Stimulated activated CD8-positive, alpha-beta memory T cell treated with anti-CD3 and anti-CD28 coated beads, Interleukin-15, amount 100 ng/mL, for 4 hours (primary cell): ENCODE measurements around the gene SUGP1.
"Not testable (repeated sequence)": the region's sequence is repeated elsewhere in the genome, so short reads cannot be mapped to it uniquely, and the experiment has no call there.

Source experiments
- DNase-seq, 2 donors: peaks; one replicate each; pipeline ENCODE4 v3.0.0-alpha.2; 2020; ENCODE audit warnings: low read depth in 2 of 2

The SUGP1 gene

GRCh38 chr19:19320361-19321140 lies at the start of gene SUGP1, which contains the start of gene MAU2:
Gene SUGP1, minus strand, starts transcription at chr19:19320509. Its CDS starts 13 bp downstream, at chr19:19320496.
Gene MAU2, plus strand, starts transcription at chr19:19320829. Its CDS starts 31 bp downstream, at chr19:19320860.
- peak; percentile 75 to 78 for DNase-seq

GRCh38 chr19:19368087-19368486 lies 47.8 kb upstream of the SUGP1 start:
- no peak for DNase-seq

- DNase-seq: peak; percentile 36 to 49
Measured at GRCh38 chr19:19366434-19367396, 46.4 kb upstream of the SUGP1 start.

DNA sequence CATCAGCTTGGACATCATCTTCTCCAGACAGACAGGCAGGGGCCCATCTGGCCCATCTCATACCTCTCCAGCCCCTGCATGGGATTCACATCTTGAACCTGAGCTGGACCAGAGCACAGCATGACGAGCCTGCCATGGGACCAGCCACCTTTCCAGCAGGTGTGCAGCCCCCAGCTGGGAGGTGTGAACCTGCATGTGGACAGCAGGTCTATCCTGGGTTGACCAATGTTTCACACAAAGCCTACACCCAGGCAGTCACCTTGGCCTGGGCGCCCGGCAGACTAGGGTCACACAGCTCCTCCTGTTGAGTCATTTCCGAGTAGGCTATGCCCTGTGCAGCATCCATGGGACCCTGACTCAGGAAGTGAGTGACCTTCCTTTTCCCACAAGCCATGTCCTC lies 41.8 kb upstream of the SUGP1 start:
- no peak for DNase-seq

- peak; percentile 19 to 37 for DNase-seq
Measured at GRCh38 chr19:19361075-19361594, 40.8 kb upstream of the SUGP1 start.

GRCh38 chr19:19356901-19357566 lies 36.7 kb upstream of the SUGP1 start:
- no peak for DNase-seq

DNA sequence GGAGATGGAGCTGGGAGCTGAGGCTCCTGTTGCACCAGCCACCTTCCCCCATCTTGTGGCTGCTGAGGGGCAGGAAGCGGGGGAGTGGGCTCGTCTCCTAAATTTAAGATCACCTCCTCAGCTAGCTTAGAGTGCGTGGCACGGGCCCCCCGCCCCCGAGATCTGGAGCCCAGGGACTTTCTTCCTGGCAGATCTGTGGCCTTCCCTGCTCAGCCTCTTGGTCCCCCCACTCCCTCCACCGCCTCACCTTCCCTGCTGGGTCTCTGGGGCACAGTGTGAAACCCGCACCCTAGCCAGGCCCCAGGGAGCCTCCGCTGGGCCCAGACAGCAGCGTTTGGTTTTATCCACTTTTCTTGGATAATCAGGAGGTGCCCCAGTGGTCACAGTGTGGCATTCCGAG lies 36.2 kb upstream of the SUGP1 start:
- no peak for DNase-seq

- DNase-seq: no peak
Measured at GRCh38 chr19:19355606-19356139, 35.4 kb upstream of the SUGP1 start.

DNA sequence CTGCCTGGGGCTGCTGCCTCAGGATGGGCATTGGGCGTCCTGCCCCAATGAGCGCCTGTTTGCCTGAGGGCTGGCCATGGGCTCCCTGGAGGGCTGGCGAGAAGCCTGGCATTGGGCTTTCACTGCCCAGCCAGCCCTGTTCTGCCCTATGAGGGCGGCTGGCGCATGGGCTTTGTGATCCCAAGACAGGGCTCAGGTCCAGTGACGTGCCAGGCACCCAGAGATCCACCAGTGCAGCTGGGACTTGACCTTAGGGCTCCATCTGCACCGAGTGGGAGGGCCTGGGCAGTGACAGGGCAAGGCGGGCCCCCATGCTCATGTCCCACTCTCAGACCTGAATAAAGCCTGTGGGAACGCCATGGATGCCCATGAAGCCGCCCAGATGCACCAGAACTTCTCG lies 34.6 kb upstream of the SUGP1 start:
- no peak for DNase-seq

DNA sequence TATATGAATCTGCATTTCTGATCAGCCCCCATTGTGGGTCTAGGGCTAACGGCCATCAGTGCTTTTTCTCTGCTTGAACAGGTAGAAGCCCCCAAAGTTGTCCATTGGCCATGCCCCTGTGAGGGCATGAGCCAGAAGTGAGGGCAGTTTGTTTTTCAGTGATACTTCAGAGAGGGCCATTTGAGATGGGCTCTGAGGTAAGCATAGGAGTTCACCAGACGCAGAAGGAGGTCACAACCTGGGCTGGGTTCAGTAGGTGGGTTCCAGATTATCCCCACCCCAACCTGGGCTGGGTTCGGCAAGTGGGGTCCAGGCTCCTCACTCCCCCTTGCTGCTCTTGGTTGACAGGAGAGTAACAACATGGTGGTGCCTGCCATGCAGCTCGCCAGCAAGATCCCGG lies 33.7 kb upstream of the SUGP1 start:
- no peak for DNase-seq

- DNase-seq: no peak
Measured at GRCh38 chr19:19352823-19353222, 32.5 kb upstream of the SUGP1 start.

- not testable (repeated sequence) for DNase-seq
Measured at GRCh38 chr19:19350756-19351155, 30.4 kb upstream of the SUGP1 start.

- no peak for DNase-seq
Measured at GRCh38 chr19:19349365-19349764, 29.1 kb upstream of the SUGP1 start.

DNA sequence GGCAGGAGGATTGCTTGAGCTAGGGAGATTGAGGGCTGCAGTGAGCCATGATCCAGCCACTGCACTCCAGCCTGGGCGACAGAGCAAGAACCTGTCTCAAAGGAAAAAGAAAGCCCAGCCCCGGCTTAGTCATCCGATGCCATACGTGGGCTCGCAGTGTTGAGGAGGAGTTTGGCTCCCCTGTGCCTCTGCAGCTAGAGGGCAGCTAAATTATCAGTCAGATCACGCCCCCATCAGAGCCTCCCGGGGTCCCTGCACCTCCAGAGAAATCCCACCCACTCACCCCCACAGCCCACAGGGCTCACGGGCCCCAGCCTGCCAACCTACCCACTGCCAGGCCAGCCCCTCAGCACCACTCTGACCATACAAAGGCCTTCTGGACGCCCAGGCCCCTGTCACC lies 28.0 kb upstream of the SUGP1 start:
- DNase-seq: no peak

DNA sequence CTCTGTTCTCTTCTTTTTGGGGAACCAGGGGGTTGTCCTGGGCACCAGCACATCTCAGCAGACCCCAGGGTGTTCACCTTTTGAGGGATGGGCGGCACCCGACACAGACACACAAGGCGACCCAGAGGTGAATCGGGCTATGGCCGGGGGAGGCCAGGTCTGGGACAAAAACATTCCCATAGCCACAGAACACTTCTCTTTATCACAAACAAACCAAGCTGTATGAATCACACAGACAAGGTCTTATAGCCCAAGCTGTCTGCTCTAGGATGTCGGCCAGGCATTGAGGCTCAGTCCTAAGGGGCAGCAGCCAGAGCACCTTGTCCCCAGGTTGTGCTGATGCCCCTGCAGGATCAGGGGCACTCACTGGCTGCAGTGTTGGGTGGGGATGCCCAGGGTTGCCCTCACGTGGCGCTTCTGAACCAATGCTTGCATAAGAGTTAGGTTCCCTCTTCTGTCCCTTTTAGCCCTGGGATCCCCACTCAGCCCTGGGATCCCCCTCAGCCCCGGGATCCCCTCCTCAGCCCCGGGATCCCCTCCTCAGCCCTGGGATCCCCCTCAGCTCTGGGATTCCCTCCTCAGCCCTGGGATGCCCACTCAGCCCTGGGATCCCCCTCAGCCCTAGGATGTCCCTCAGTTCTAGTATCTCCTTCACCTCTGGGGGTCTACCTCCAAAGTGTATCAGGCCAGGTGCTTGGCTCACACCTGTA lies 27.2 kb upstream of the SUGP1 start:
- no peak for DNase-seq

DNA sequence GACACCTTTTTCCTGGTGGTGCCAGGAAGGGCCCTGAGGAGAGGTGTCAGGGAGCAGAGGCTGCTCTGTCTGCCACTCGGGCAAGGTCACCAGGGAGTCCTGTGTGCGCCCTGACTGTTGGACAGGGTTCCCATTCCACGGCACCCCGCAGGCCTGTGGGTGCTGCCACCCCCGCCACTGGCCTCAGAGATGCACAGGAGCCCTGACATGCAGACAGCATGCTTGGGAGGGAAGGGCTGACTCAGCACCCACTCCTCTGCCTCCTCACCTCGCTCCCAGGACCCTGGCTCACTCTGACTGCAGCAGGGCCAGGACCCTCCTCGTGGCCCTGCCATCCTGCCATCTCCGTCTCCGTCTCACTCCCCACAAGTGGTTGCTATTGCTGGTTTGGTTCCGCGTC lies 25.7 kb upstream of the SUGP1 start:
- no peak for DNase-seq

- DNase-seq: no peak
Measured at GRCh38 chr19:19345232-19345631, 24.9 kb upstream of the SUGP1 start.

DNA sequence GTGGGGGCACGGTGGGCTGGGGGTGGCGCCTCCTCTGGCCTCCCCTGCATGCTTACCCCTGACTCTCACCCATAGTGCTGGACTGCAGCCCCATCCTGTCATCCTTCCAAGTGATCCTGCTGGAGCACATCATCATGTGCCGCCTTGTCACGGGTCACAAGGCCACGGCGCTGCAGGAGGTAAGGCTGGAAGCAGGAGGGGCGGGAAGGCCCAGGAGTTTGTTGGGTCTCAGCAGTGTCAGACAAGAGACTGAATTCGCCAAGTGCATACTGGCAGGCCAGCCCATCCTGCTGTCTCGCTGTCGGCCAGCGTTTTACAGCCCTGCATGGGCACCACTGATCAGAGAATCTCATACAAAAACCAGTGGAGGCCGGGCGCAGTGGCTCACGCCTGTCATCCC lies 23.5 kb upstream of the SUGP1 start:
- no peak for DNase-seq

DNA sequence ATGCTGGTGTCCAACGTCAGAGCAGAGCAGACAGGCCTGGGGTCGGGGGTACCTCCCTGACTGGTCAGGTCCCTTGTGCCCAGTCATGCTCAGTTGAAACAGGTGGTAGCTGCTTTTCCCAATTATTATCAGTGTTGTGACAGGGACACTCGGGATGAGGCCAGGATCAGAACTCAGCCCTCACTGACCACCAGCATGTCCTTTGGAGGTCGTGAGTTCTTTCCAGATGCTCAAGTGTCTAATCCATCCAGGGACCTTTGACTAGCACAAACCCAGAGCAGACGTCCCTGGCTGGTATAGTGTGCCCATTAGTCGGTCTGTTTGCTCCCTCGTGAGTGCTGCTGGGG lies 22.7 kb upstream of the SUGP1 start:
- no peak for DNase-seq

DNA sequence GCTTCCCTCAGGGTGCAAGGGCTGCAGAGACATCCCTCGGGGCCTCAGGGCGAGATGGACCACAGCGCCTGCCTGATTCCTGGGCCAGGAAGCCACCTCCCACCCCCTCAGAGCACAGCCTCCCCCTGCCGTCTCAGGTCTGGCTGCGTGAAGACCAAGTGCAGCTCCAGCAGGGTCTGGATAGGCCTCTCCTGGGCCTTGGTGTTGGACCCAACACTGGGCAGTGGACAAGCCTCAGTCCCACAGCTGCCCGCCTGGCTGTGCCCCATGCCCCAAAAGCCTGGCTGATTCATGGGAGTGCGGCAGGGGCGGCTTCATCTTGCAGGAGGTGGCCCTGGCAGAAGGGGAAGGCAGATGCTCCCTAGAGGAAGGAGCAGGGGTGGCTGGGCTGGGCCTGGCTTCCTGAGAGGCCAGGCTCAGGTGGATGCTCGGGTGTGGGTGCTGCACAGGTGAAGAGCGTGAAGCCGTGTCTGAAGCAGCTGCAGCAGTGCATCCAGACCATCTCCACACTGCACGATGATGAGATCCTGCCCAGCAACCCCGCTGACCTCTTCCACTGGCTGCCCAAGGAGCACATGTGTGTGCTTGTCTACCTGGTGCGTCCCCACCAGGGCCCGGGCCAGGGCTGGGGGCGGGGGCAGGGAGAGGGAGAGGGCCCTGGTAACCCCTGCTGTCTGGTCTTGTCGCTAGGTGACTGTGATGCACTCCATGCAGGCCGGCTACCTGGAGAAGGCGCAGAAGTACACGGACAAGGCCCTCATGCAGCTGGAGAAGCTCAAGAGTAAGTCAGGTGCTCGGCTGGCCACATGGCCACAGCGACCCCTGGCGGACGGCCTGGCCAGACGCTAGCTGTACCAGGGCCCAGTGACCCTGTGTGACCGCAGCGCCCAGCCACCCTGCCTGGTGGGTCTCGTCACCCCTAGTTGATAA lies 22.0 kb upstream of the SUGP1 start:
- no peak for DNase-seq
